OCI-LY3 (cell line): ENCODE results near the gene STT3B.

Experiments used
- H2AFZ ChIP-seq: fragments of 200-600, 300-600 bp; shearing (Covaris generic); 2 replicates; pipeline ENCODE4 v1.6.0; 2014; ENCODE audit warnings: antibody characterized with exemption, low read depth, low read length
- H3K27ac ChIP-seq: fragments of 200-600, 300-600 bp; sonication (generic); 2 replicates; pipeline ENCODE4 v1.5.1; 2014; ENCODE audit warnings: mild to moderate bottlenecking, low read length, moderate library complexity, mixed read lengths
- H3K27me3 ChIP-seq: fragments of 200-600, 300-600 bp; sonication (generic); 2 replicates; pipeline ENCODE4 v1.6.1; 2014; ENCODE audit warnings: low read depth, low read length, mixed read lengths
- H3K36me3 ChIP-seq: fragments of 200-600, 300-600 bp; sonication (generic); replicated peaks from 2 replicates; pipeline ENCODE3; 2014; ENCODE audit warnings: low read depth, low read length, mixed read lengths
- H3K4me1 ChIP-seq: fragments of 300-600, 200-600 bp; sonication (generic); 2 replicates; pipeline ENCODE4 v1.6.1; 2014; ENCODE audit warnings: low read length, mixed read lengths
- H3K4me2 ChIP-seq: fragments of 200-600, 300-600 bp; sonication (generic); 2 replicates; pipeline ENCODE4 v1.6.1; 2014; ENCODE audit warnings: low read length, mixed read lengths
- H3K4me3 ChIP-seq: fragments of 300-600, 200-600 bp; sonication (generic); 2 replicates; pipeline ENCODE4 v1.5.1; 2014; ENCODE audit warnings: antibody characterized with exemption, mild to moderate bottlenecking, low read length, moderate library complexity
- H3K79me2 ChIP-seq: fragments of 300-600, 200-600 bp; shearing (Covaris generic); 2 replicates; pipeline ENCODE4 v1.6.1; 2014; ENCODE audit warnings: mild to moderate bottlenecking, low read length, mixed read lengths
- H3K9ac ChIP-seq: fragments of 300-600, 200-600 bp; shearing (Covaris generic); 2 replicates; pipeline ENCODE4 v1.6.0; 2014; ENCODE audit warnings: mild to moderate bottlenecking, low read length, moderate library complexity
- H3K9me3 ChIP-seq: fragments of 200-600, 300-600 bp; shearing (Covaris generic); 2 replicates; pipeline ENCODE4 v1.6.1; 2014; ENCODE audit warnings: low read length, mixed read lengths; ENCODE audit not compliant: insufficient read depth
- H4K20me1 ChIP-seq: fragments of 200-600, 300-600 bp; sonication (generic); 2 replicates; pipeline ENCODE4 v1.6.1; 2016; ENCODE audit warnings: low read length, mixed read lengths; ENCODE audit not compliant: insufficient read depth
- CTCF ChIP-seq: fragments of 200-600, 300-600 bp; sonication (generic); IDR thresholded peaks from 2 replicates; pipeline ENCODE4 v1.5.1; 2014; ENCODE audit warnings: antibody characterized with exemption, low read length, low read depth
- EZH2phosphoT487 ChIP-seq: fragments of 200-600 bp; shearing (Covaris generic); IDR thresholded peaks from 2 replicates; pipeline ENCODE4 v1.6.1; 2018; ENCODE audit warnings: antibody characterized with exemption, mixed run types, low read depth

STT3B gene

DNA sequence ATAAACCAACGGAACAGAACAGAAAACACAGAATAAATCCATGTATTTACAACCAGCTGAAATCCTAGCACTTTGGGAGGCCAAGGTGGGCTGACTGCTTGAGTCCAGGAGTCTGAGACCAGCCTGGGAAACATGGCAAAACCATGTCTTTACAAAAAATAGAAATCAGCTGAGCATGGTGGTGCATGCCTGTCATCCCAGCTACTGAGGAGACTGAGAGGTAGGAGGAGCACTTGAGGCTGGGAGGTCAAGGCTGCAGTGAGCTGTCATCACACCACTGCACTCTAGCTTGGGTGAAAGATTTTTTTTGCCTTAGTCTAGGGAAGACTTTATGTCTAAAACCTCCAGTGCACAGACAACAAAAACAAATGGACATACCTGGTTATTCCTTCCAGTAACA is 120.7 kb downstream of the STT3B start:
- Histone ChIP-seq H3K9ac (no peak overlapping the region), H3K9me3 (peaks cover 24% of the 10 kb centered on the region; the same call in 1 of the 2 replicates), H3K36me3 (peaks cover 49% of the 10 kb centered on the region), H3K79me2 (no peaks in the 10 kb centered on the region), H3K4me2 (no peak overlapping the region), H3K27me3 (no peaks in the 10 kb centered on the region), H3K4me3 (no peak overlapping the region), H3K4me1 (no peaks in the 10 kb centered on the region), H2AFZ (no peak overlapping the region), H4K20me1 (no peaks in the 10 kb centered on the region), H3K27ac (no peak overlapping the region)
- TF ChIP-seq CTCF (no peak), EZH2phosphoT487 (no peak)

DNA sequence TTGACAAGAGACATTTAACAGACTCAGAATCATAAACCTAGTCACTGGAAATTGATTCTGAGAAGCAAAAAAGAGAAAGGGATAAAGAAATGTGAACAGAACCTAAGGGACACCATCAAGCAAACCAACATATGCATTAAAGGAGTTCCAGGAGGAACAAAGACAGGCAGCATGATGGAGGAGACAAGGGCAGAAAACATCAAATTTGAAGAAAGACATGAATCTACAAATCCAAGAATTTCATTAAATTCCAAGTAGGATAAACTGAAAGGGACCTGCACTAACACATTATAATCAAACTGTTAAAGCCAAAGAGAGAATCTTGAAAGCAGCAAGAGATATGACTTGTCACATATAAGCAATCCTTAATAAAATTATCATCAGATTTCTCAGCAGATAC is 122.3 kb downstream of the STT3B start:
- TF ChIP-seq CTCF = no peak
- no peak for TF ChIP-seq EZH2phosphoT487
- Histone ChIP-seq H3K4me1 (no peaks in the 10 kb centered on the region), H3K79me2 (no peaks in the 10 kb centered on the region)

DNA sequence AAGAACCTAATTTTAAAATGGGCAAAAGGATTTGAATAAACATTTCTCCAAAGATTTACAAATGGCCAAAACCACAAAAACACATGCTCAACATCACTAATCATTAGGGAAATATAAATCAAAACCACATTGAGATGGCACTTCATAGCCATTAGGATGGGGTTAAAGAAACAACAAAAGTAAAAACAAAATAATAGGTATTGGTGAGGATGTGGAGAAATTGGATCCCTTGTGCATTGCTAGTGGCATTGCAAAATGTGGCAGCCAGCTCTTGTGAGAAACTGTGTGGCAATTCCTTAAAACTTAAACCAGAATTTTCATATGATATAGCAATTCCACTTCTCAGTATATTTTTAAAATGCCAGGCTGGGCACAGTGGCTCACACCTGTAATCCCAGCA is 126.5 kb downstream of the STT3B start:
- no peak overlapping the region for H3K27ac ChIP-seq
- H3K4me3 ChIP-seq = no peak overlapping the region
- H3K4me2 ChIP-seq = no peak overlapping the region
- H3K9me3 ChIP-seq = no peaks in the 10 kb centered on the region
- no peak for TF ChIP-seq EZH2phosphoT487
- H3K36me3 ChIP-seq = peaks cover 24% of the 10 kb centered on the region
- H3K4me1 ChIP-seq = no peaks in the 10 kb centered on the region
- no peaks in the 10 kb centered on the region for H3K27me3 ChIP-seq
- no peak overlapping the region for H3K9ac ChIP-seq
- no peaks in the 10 kb centered on the region for H4K20me1 ChIP-seq
- no peaks in the 10 kb centered on the region for H3K79me2 ChIP-seq
- no peak overlapping the region for H2AFZ ChIP-seq

More for the DNA sequence above, 122.3 kb downstream of the STT3B start:
- no peak overlapping the region for H3K27ac ChIP-seq
- H3K4me2 ChIP-seq = no peak overlapping the region
- H3K9ac ChIP-seq = no peak overlapping the region
- H2AFZ ChIP-seq = no peak overlapping the region
- no peaks in the 10 kb centered on the region for H3K27me3 ChIP-seq
- peaks cover 38% of the 10 kb centered on the region for H3K36me3 ChIP-seq
- no peaks in the 10 kb centered on the region for H4K20me1 ChIP-seq
- H3K9me3 ChIP-seq = peaks cover 9% of the 10 kb centered on the region; the same call in 1 of the 2 replicates
- no peak overlapping the region for H3K4me3 ChIP-seq

DNA sequence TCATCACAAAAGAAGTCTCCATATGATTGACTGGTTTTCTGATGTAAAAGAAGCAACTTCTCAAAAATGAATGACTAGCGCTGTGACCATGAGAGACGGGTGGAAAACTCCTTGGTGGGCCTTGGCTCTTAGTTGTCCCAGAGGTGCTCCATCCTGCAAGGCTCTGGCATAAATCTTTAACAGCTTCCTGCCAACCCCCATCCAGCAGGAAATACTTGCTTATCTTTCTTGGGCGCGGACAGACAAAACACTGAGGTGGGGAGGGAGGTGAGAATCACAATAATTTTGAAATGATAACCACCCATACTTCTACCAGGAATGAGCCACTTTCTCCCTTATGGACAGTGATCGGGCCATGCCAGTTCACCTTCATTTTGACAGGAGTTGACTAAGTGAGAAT is 128.6 kb downstream of the STT3B start:
- no peaks in the 10 kb centered on the region for H3K4me1 ChIP-seq
- H3K27me3 ChIP-seq = no peaks in the 10 kb centered on the region
- H3K4me2 ChIP-seq = no peak overlapping the region
- no peak for TF ChIP-seq EZH2phosphoT487
- no peak for TF ChIP-seq CTCF
- H3K79me2 ChIP-seq = no peaks in the 10 kb centered on the region
- no peaks in the 10 kb centered on the region for H4K20me1 ChIP-seq
- H2AFZ ChIP-seq = no peak overlapping the region
- peaks cover 20% of the 10 kb centered on the region for H3K36me3 ChIP-seq
- no peaks in the 10 kb centered on the region for H3K9me3 ChIP-seq
- H3K27ac ChIP-seq = no peak overlapping the region
- H3K4me3 ChIP-seq = no peak overlapping the region
- no peak overlapping the region for H3K9ac ChIP-seq
